ENCODE results near the gene WNK4.

GRCh38 chr17:42797067-42798007, 16.9 kb downstream of the WNK4 start:
- TF ChIP-seq MAX (IDR thresholded peaks at IDR 0.05; ENCODE audit: low read depth, low read length) (no peak), EZH2 (IDR thresholded peaks at IDR 0.05; ENCODE audit: borderline replicate concordance, control insufficient read depth, low read depth, low read length) (no peak), ATF2 (IDR thresholded peaks at IDR 0.05; ENCODE audit: low read length) (no peak), CTCF (IDR thresholded peaks at IDR 0.05 in 2 of 3, conservative IDR thresholded peaks at IDR 0.05 in 1 of 3; ENCODE audit: control insufficient read depth in 2 of 3, extremely low read depth in 1 of 3, insufficient read depth in 1 of 3, low read depth in 3 of 3, low read length in 3 of 3) (no peak), POLR2A (IDR thresholded peaks at IDR 0.05; ENCODE audit: low read depth, low read length) (no peak), NFIC (IDR thresholded peaks at IDR 0.05; ENCODE audit: low read depth, low read length) (no peak), NR2F1 (conservative IDR thresholded peaks at IDR 0.05) (no peak), NRF1 (conservative IDR thresholded peaks at IDR 0.05; ENCODE audit: low read depth, low read length) (no peak)

Data from GM12878 (cell line).